GM23338 (cell line): ENCODE measurements around the gene MAP4K4. TPM values are rescaled to one million over a fixed set of nuclear protein-coding genes. Genes with fewer than 3 reads are reported as not detected.

Source experiments
- ATAC-seq: fragments of 200-7000 bp; cut with Tn5 transposase; 3 replicates; pipeline ENCODE4 v1.9.1; 2020
- DNase-seq: peaks from one replicate; pipeline ENCODE4 v3.0.0-alpha.2; 2015; ENCODE audit warnings: low spot score
- H2AFZ ChIP-seq: fragments of 200-600 bp; sonication (generic); 2 replicates; pipeline ENCODE4 v1.8.0; 2016; ENCODE audit warnings: antibody characterized with exemption, mild to moderate bottlenecking, moderate library complexity
- H3F3A ChIP-seq: fragments of 200-600 bp; sonication (generic); replicated peaks from 2 replicates; pipeline ENCODE4 v1.8.0; 2017; ENCODE audit warnings: antibody characterized with exemption, mixed run types, low read depth
- H3K27ac ChIP-seq: fragments of 200-600 bp; sonication (generic); 2 replicates; pipeline ENCODE4 v1.6.1; 2016; ENCODE audit warnings: low read depth
- H3K27me3 ChIP-seq: fragments of 200-600 bp; sonication (generic); 2 replicates; pipeline ENCODE4 v1.8.0; 2016; ENCODE audit warnings: mild to moderate bottlenecking, mixed run types, moderate library complexity; ENCODE audit not compliant: insufficient read depth
- H3K36me3 ChIP-seq: fragments of 200-600 bp; sonication (generic); 2 replicates; pipeline ENCODE4 v1.8.0; 2016; ENCODE audit warnings: mild to moderate bottlenecking; ENCODE audit not compliant: insufficient read depth
- H3K4me1 ChIP-seq: fragments of 200-600 bp; sonication (generic); 2 replicates; pipeline ENCODE4 v1.8.0; 2016; ENCODE audit warnings: mild to moderate bottlenecking, moderate library complexity; ENCODE audit not compliant: insufficient read depth
- H3K4me2 ChIP-seq: fragments of 200-600 bp; sonication (generic); 2 replicates; pipeline ENCODE4 v1.7.1; 2017; ENCODE audit warnings: mixed run types
- H3K4me3 ChIP-seq: fragments of 200-600 bp; sonication (generic); 2 replicates; pipeline ENCODE4 v1.6.1; 2016; ENCODE audit warnings: mixed run types
- H3K79me2 ChIP-seq: fragments of 200-600 bp; sonication (generic); replicated peaks from 2 replicates; pipeline ENCODE4 v1.8.0; 2017; ENCODE audit warnings: mild to moderate bottlenecking; ENCODE audit not compliant: insufficient read depth
- H3K9me2 ChIP-seq: fragments of 200-600 bp; sonication (generic); 2 replicates; pipeline ENCODE4 v1.8.0; 2017; ENCODE audit not compliant: insufficient read depth
- H4K20me1 ChIP-seq: fragments of 200-600 bp; sonication (generic); replicated peaks from 2 replicates; pipeline ENCODE4 v1.8.0; 2017; ENCODE audit warnings: mild to moderate bottlenecking; ENCODE audit not compliant: insufficient read depth
- H3K27ac Mint-ChIP-seq: 2 replicates; pipeline ENCODE4 v1.8.0; 2020; ENCODE audit warnings: inconsistent platforms, mild to moderate bottlenecking, moderate library complexity, mixed read lengths
- H3K27me3 Mint-ChIP-seq: 3 replicates; pipeline ENCODE4 v1.8.0; 2022; ENCODE audit warnings: low read depth, mild to moderate bottlenecking, moderate library complexity, mixed read lengths, inconsistent platforms; ENCODE audit not compliant: insufficient read depth, poor library complexity
- H3K36me3 Mint-ChIP-seq: 3 replicates; pipeline ENCODE4 v1.8.0; 2021; ENCODE audit warnings: low read depth, mild to moderate bottlenecking, inconsistent platforms, moderate library complexity, mixed read lengths
- H3K4me1 Mint-ChIP-seq: 3 replicates; pipeline ENCODE4 v1.8.0; 2020; ENCODE audit warnings: mild to moderate bottlenecking, inconsistent platforms, mixed read lengths
- H3K4me3 Mint-ChIP-seq: 3 replicates; pipeline ENCODE4 v1.8.0; 2021; ENCODE audit warnings: moderate library complexity, mild to moderate bottlenecking, inconsistent platforms, mixed read lengths
- H3K9me3 Mint-ChIP-seq: 3 replicates; pipeline ENCODE4 v1.8.0; 2020; ENCODE audit warnings: moderate library complexity, mild to moderate bottlenecking, inconsistent platforms, mixed read lengths
- CREB1 ChIP-seq: fragments of 250-450 bp; sonication (Bioruptor Pico); IDR thresholded peaks from 2 replicates; pipeline ENCODE4 v1.5.0; 2020; ENCODE audit warnings: low read depth, mild to moderate bottlenecking, moderate library complexity
- CTCF ChIP-seq, 2 experiments: fragments of 200-600 bp in 1 of 2; sonication (generic) in 1 of 2; conservative IDR thresholded peaks; 2 replicates each; pipeline versions ENCODE4 v1.5.1 to v1.6.1; 2016 to 2017; ENCODE audit warnings: antibody characterized with exemption in 2 of 2, low read depth in 2 of 2, mild to moderate bottlenecking in 2 of 2, moderate library complexity in 1 of 2
- ETS1 ChIP-seq: IDR thresholded peaks from 2 replicates; pipeline ENCODE4 v1.6.1; 2016; ENCODE audit warnings: antibody characterized with exemption
- EZH2 ChIP-seq: fragments of 200-600 bp; sonication (generic); IDR thresholded peaks from one replicate; pipeline ENCODE4 v1.8.0; 2017; ENCODE audit warnings: antibody characterized with exemption, mild to moderate bottlenecking, low read depth; ENCODE audit not compliant: unreplicated experiment
- EZH2phosphoT487 ChIP-seq: fragments of 200-600 bp; sonication (generic); IDR thresholded peaks from one replicate; pipeline ENCODE4 v1.8.1; 2018; ENCODE audit warnings: antibody characterized with exemption; ENCODE audit not compliant: unreplicated experiment
- JUNB ChIP-seq: IDR thresholded peaks from one replicate; pipeline ENCODE4 v1.6.1; 2016; ENCODE audit warnings: antibody characterized with exemption; ENCODE audit not compliant: unreplicated experiment
- NANOG ChIP-seq: IDR thresholded peaks from 2 replicates; pipeline ENCODE4 v1.6.1; 2016; ENCODE audit warnings: antibody characterized with exemption, borderline replicate concordance
- POLR2AphosphoS5 ChIP-seq: IDR thresholded peaks from 2 replicates; pipeline ENCODE4 v1.6.1; 2016; ENCODE audit warnings: antibody characterized with exemption, low read depth
- REST ChIP-seq: IDR thresholded peaks from one replicate; pipeline ENCODE4 v1.6.1; 2018; ENCODE audit warnings: antibody characterized with exemption; ENCODE audit not compliant: unreplicated experiment
- STAT1 ChIP-seq: IDR thresholded peaks from one replicate; pipeline ENCODE4 v1.6.1; 2016; ENCODE audit warnings: antibody characterized with exemption; ENCODE audit not compliant: unreplicated experiment
- ZNF114 ChIP-seq: fragments of 250-450 bp; sonication (Bioruptor Pico); IDR thresholded peaks from 2 replicates; pipeline ENCODE4 v1.5.0; 2020; ENCODE audit warnings: mild to moderate bottlenecking, moderate library complexity
- ZNF331 ChIP-seq: fragments of 250-450 bp; sonication (Bioruptor Pico); IDR thresholded peaks from 2 replicates; pipeline ENCODE4 v1.5.0; 2020; ENCODE audit warnings: low read depth, mild to moderate bottlenecking, moderate library complexity
- ZNF462 ChIP-seq: fragments of 250-450 bp; sonication (Bioruptor Pico); IDR thresholded peaks from 2 replicates; pipeline ENCODE4 v1.5.0; 2020; ENCODE audit warnings: mild to moderate bottlenecking, moderate library complexity
- polyA plus RNA-seq: library from polyadenylated mRNA; unstranded; fragments of >200 nt; fragmentation: Nextera tagmentation; extraction: Ambion mirVana; gene quantifications from 2 replicates; pipeline ENCODE4 v1.2.1, GENCODE V29; 2016
- total RNA-seq: library from RNA; depleted of rRNA; stranded (reverse); fragments of >200 nt; shearing (Covaris generic); gene quantifications from 2 replicates; pipeline ENCODE4 v1.2.3, GENCODE V29; 2014

The MAP4K4 gene
- total and polyA plus RNA-seq, 2 experiments from 2014 or later, result 34.6 to 99.2 TPM

- Mint-ChIP-seq H3K9me3 (no peaks in the 10 kb centered on the region), H3K36me3 (no peaks in the 10 kb centered on the region), H3K4me1 (no peaks in the 10 kb centered on the region), H3K27me3 (peaks cover 2% of the 10 kb centered on the region), H3K4me3 (no peak overlapping the region), H3K27ac (no peak overlapping the region)
- H3K4me1 ChIP-seq, result no peaks in the 10 kb centered on the region
- ATAC-seq (no peak), DNase-seq (no peak)
- H3K27me3 ChIP-seq, result no peaks in the 10 kb centered on the region
- 0 out of 2 replicates have a peak, but pooled peaks cover 3% of the 10 kb centered on the region for H3K9me2 ChIP-seq
- H3F3A ChIP-seq, result no peaks in the 10 kb centered on the region
- no peak overlapping the region for H3K27ac ChIP-seq
- H2AFZ ChIP-seq, result peak overlapping the region; percentile 59
- H3K79me2 ChIP-seq, result no peaks in the 10 kb centered on the region
- H3K36me3 ChIP-seq, result no peaks in the 10 kb centered on the region
- H3K4me2 ChIP-seq, result no peak overlapping the region
- no peak overlapping the region for H3K4me3 ChIP-seq
- H4K20me1 ChIP-seq, result no peaks in the 10 kb centered on the region
- TF ChIP-seq ZNF462 (CRISPR knock-in tag) (no peak), EZH2 (no peak), CTCF (conservative IDR thresholded peaks at IDR 0.05; ENCODE audit: low read depth in 2 of 2) (no peak), NANOG (no peak), ETS1 (no peak), POLR2AphosphoS5 (no peak), REST (no peak), JUNB (no peak), ZNF114 (no peak), STAT1 (no peak), ZNF331 (no peak), CREB1 (CRISPR knock-in tag) (no peak), EZH2phosphoT487 (no peak)
Measured at GRCh38 chr2:101679037-101679726, 18.3 kb upstream of the MAP4K4 start.
